HG02973 (cell line): ENCODE data around the gene AMOTL1.
"Not testable (repeated sequence)": the region's sequence is repeated elsewhere in the genome, so short reads cannot be mapped to it uniquely, and the experiment has no call there.

Experiments
- ATAC-seq: cut with Tn5 transposase; IDR thresholded peaks from one replicate; pipeline ENCODE4 v1.9.1; 2021; ENCODE audit warnings: moderate library complexity; ENCODE audit not compliant: unreplicated experiment

Gene AMOTL1

GRCh38 chr11:94853288-94853687 lies 85.1 kb downstream of the AMOTL1 start:
- ATAC-seq: not testable (repeated sequence)

GRCh38 chr11:94853836-94854235 lies 85.7 kb downstream of the AMOTL1 start:
- ATAC-seq: no peak

GRCh38 chr11:94854770-94855633 lies 86.8 kb downstream of the AMOTL1 start:
- no peak for ATAC-seq

- no peak for ATAC-seq
These were observed 87.5 kb downstream of the AMOTL1 start for GRCh38 chr11:94855666-94856065.

GRCh38 chr11:94856443-94856842 lies 88.3 kb downstream of the AMOTL1 start:
- no peak for ATAC-seq

GRCh38 chr11:94857337-94857736 lies 89.2 kb downstream of the AMOTL1 start:
- no peak for ATAC-seq

GRCh38 chr11:94858012-94858705 lies 90.0 kb downstream of the AMOTL1 start:
- ATAC-seq: no peak

GRCh38 chr11:94860333-94860732 lies 92.2 kb downstream of the AMOTL1 start:
- ATAC-seq: no peak

GRCh38 chr11:94861306-94861845 lies 93.2 kb downstream of the AMOTL1 start:
- ATAC-seq: no peak

GRCh38 chr11:94862926-94863880 lies 95.0 kb downstream of the AMOTL1 start:
- ATAC-seq: no peak

GRCh38 chr11:94864506-94865045 lies 96.4 kb downstream of the AMOTL1 start:
- ATAC-seq: no peak

GRCh38 chr11:94866231-94866822 lies 98.2 kb downstream of the AMOTL1 start:
- ATAC-seq: no peak

GRCh38 chr11:94866936-94867795 lies 99.0 kb downstream of the AMOTL1 start:
- ATAC-seq: no peak

GRCh38 chr11:94868468-94868867 lies 100.3 kb downstream of the AMOTL1 start:
- ATAC-seq: no peak

- ATAC-seq: no peak
These were observed 101.0 kb downstream of the AMOTL1 start for GRCh38 chr11:94869186-94869585.

GRCh38 chr11:94870422-94870821 lies 102.3 kb downstream of the AMOTL1 start:
- ATAC-seq: no peak

GRCh38 chr11:94871491-94872185 lies 103.5 kb downstream of the AMOTL1 start:
- no peak for ATAC-seq

- ATAC-seq: no peak
These were observed 105.9 kb downstream of the AMOTL1 start for GRCh38 chr11:94873916-94874540.
